HCT116 (cell line): ENCODE measurements around the gene MLXIPL. TPM values are rescaled to one million over a fixed set of nuclear protein-coding genes. Genes with fewer than 3 reads are reported as not detected.

Experiments used
- ATAC-seq: fragments of 200-7000 bp; cut with Tn5 transposase; 2 replicates; pipeline ENCODE4 v1.9.1; 2020; ENCODE audit warnings: mild to moderate bottlenecking, moderate library complexity
- BruUV-seq: library from RNA; stranded (reverse); fragments of 400-500 nt; replicated peaks from 2 replicates; lab custom pipeline; 2021; lab: Mats Ljungman, UMichigan
- CTCF ChIA-PET: fragments of 300-600 bp; sonication (Branson Sonifier 250); formaldehyde crosslinking; loops from one replicate; lab custom pipeline; 2021; ENCODE audit warnings: antibody characterized with exemption; lab: Charles Lee
- POLR2A ChIA-PET: fragments of 300-600, 350-600 bp; sonication (Branson Sonifier 250); formaldehyde crosslinking; loops from one replicate; lab custom pipeline; 2021; ENCODE audit warnings: antibody characterized with exemption; lab: Charles Lee
- RAD21 ChIA-PET, 2 experiments: fragments of 300-600 bp; sonication (Branson Sonifier 250); formaldehyde crosslinking; loops; one replicate each; lab custom pipeline; 2023; ENCODE audit warnings: low total read pairs in 2 of 2; ENCODE audit not compliant: uncharacterized antibody in 2 of 2, unreplicated experiment in 2 of 2, low non-redundant PET in 1 of 2; lab: Charles Lee
- DNase-seq: peaks from one replicate; pipeline ENCODE4 v3.0.0-alpha.2; 2010; ENCODE audit warnings: low read depth, low spot score
- H2AFZ ChIP-seq: fragments of 200-600 bp; shearing (Covaris generic), sonication (generic); 2 replicates; pipeline ENCODE4 v1.6.1; 2017; ENCODE audit warnings: low read depth, mixed run types, mixed read lengths, antibody characterized with exemption, low read length; ENCODE audit not compliant: poor library complexity, severe bottlenecking
- H3K27ac ChIP-seq: 2 replicates; pipeline ENCODE4 v1.5.1; 2012; ENCODE audit warnings: low read depth, low read length
- H3K27me3 ChIP-seq: fragments of 200-600 bp; sonication (generic); 2 replicates; pipeline ENCODE4 v1.6.1; 2016; ENCODE audit warnings: mixed run types, low read length, mixed read lengths; ENCODE audit not compliant: insufficient read depth
- H3K36me3 ChIP-seq, 2 experiments: fragments of 200-500 bp in 1 of 2; fragments of 200-600 bp in 1 of 2; sonication (Bioruptor generic) in 1 of 2; sonication (generic) in 1 of 2; 2 replicates each; pipeline versions ENCODE4 v1.5.1 to v1.6.1; 2014 to 2016; ENCODE audit warnings: low read length in 2 of 2, inconsistent platforms in 1 of 2, mixed read lengths in 1 of 2, mixed run types in 1 of 2; ENCODE audit not compliant: insufficient read depth in 2 of 2, control insufficient read depth in 1 of 2
- H3K4me1 ChIP-seq, 2 experiments: fragments of 200-600 bp in 1 of 2; sonication (generic) in 1 of 2; 2 replicates each; pipeline versions ENCODE4 v1.5.1 to v1.6.1; 2012 to 2017; ENCODE audit warnings: low read length in 2 of 2, inconsistent platforms in 1 of 2, mild to moderate bottlenecking in 1 of 2, mixed read lengths in 1 of 2, mixed run types in 1 of 2, moderate library complexity in 1 of 2; ENCODE audit not compliant: insufficient read depth in 2 of 2, control insufficient read depth in 1 of 2
- H3K4me2 ChIP-seq: fragments of 200-600 bp; sonication (generic); 2 replicates; pipeline ENCODE4 v1.6.1; 2017; ENCODE audit warnings: mixed run types, low read length, mixed read lengths
- H3K4me3 ChIP-seq, 2 experiments: fragments of 200-600 bp in 1 of 2; sonication (generic) in 1 of 2; replicated peaks in 1 of 2; 2 replicates each; pipeline ENCODE4 v1.5.1; 2011 to 2016; ENCODE audit warnings: low read length in 2 of 2, control low read depth in 1 of 2, low read depth in 1 of 2, mild to moderate bottlenecking in 1 of 2, mixed read lengths in 1 of 2, mixed run types in 1 of 2
- H3K79me2 ChIP-seq: fragments of 200-600 bp; sonication (generic); 2 replicates; pipeline ENCODE4 v1.6.1; 2017; ENCODE audit warnings: mild to moderate bottlenecking, mixed run types, low read length, moderate library complexity, mixed read lengths; ENCODE audit not compliant: insufficient read depth
- H3K9ac ChIP-seq: fragments of 200-600 bp; sonication (generic); 2 replicates; pipeline ENCODE4 v1.6.1; 2016; ENCODE audit warnings: low read length, mixed read lengths
- H3K9me2 ChIP-seq: fragments of 200-600 bp; sonication (generic), shearing (Covaris generic); 2 replicates; pipeline ENCODE4 v1.6.1; 2017; ENCODE audit warnings: mixed run types, mild to moderate bottlenecking, moderate library complexity; ENCODE audit not compliant: insufficient read depth
- H3K9me3 ChIP-seq, 2 experiments: fragments of 200-500 bp in 1 of 2; fragments of 200-600 bp in 1 of 2; sonication (Bioruptor generic) in 1 of 2; sonication (generic) in 1 of 2; 2 replicates each; pipeline ENCODE4 v1.6.1; 2014 to 2017; ENCODE audit warnings: low read length in 2 of 2, mixed read lengths in 2 of 2, inconsistent platforms in 1 of 2, low read depth in 1 of 2, mild to moderate bottlenecking in 1 of 2, mixed run types in 1 of 2, moderate library complexity in 1 of 2; ENCODE audit not compliant: control insufficient read depth in 1 of 2, insufficient read depth in 1 of 2
- H4K20me1 ChIP-seq: fragments of 200-600 bp; sonication (generic), shearing (Covaris generic); 2 replicates; pipeline ENCODE4 v1.6.1; 2017; ENCODE audit warnings: mixed run types, mild to moderate bottlenecking, moderate library complexity; ENCODE audit not compliant: insufficient read depth
- ATF3 ChIP-seq: IDR thresholded peaks from 2 replicates; pipeline ENCODE4 v1.6.1; 2012
- CBX3 ChIP-seq: IDR thresholded peaks from 2 replicates; pipeline ENCODE4 v1.6.1; 2012; ENCODE audit warnings: low read depth
- CTCF ChIP-seq, 3 experiments: fragments of 200-600 bp in 1 of 3; sonication (generic) in 1 of 3; IDR thresholded peaks in 2 of 3; conservative IDR thresholded peaks in 1 of 3; 2 replicates each; pipeline ENCODE4 v1.5.1; 2012 to 2017; ENCODE audit warnings: low read depth in 2 of 3, low read length in 2 of 3, antibody characterized with exemption in 1 of 3, borderline replicate concordance in 1 of 3, control low read depth in 1 of 3, mild to moderate bottlenecking in 1 of 3, mixed read lengths in 1 of 3, mixed run types in 1 of 3, moderate library complexity in 1 of 3; ENCODE audit not compliant: insufficient read depth in 1 of 3
- EGR1 ChIP-seq: IDR thresholded peaks from 2 replicates; pipeline ENCODE4 v1.6.1; 2012; ENCODE audit warnings: low read depth
- ELF1 ChIP-seq: IDR thresholded peaks from 2 replicates; pipeline ENCODE4 v1.6.1; 2012; ENCODE audit warnings: low read depth, borderline replicate concordance
- JUND ChIP-seq: IDR thresholded peaks from 2 replicates; pipeline ENCODE4 v1.6.1; 2012
- MAX ChIP-seq: IDR thresholded peaks from 2 replicates; pipeline ENCODE4 v1.6.1; 2012
- POLR2A ChIP-seq: IDR thresholded peaks from 2 replicates; pipeline ENCODE4 v1.7.0; 2011; ENCODE audit warnings: borderline replicate concordance; ENCODE audit not compliant: insufficient read depth, insufficient read length; ENCODE audit errors: extremely low read depth
- POLR2AphosphoS5 ChIP-seq: IDR thresholded peaks from 2 replicates; pipeline ENCODE4 v1.6.1; 2011; ENCODE audit warnings: mild to moderate bottlenecking, low read depth, low read length, moderate library complexity
- RAD21 ChIP-seq: IDR thresholded peaks from 2 replicates; pipeline ENCODE4 v1.6.1; 2012; ENCODE audit warnings: low read depth, mild to moderate bottlenecking
- REST ChIP-seq: IDR thresholded peaks from 2 replicates; pipeline ENCODE4 v1.6.1; 2012; ENCODE audit warnings: low read depth
- SIN3A ChIP-seq: IDR thresholded peaks from 2 replicates; pipeline ENCODE4 v1.6.1; 2012; ENCODE audit warnings: low read depth
- SRF ChIP-seq: IDR thresholded peaks from 2 replicates; pipeline ENCODE4 v1.6.1; 2012; ENCODE audit warnings: low read depth
- YY1 ChIP-seq: IDR thresholded peaks from 2 replicates; pipeline ENCODE4 v1.6.1; 2011; ENCODE audit warnings: low read length, low read depth, moderate library complexity, mild to moderate bottlenecking; ENCODE audit not compliant: insufficient replicate concordance; ENCODE audit errors: extremely low read depth
- intact Hi-C: fragments of 100-400 bp; cut with micrococcal nuclease; formaldehyde crosslinking; loops from 2 replicates; pipeline ENCODE4 v1.10.0; 2022
- total RNA-seq: library from RNA; stranded (reverse); gene quantifications from one replicate; pipeline ENCODE4 v1.2.1, GENCODE V29; 2021; ENCODE audit not compliant: unreplicated experiment

MLXIPL gene
- total RNA-seq, 1 experiment from 2014 or later, result 79.4 TPM

GRCh38 chr7:73613954-73614735, 10.2 kb downstream of the MLXIPL start:
- ChIA-PET CTCF (interaction anchor here (1.1 kb wide), 1 partner anchor 92 kb away, joined by 3 read pairs; no protein-coding TSS in a partner anchor), POLR2A (no interaction called here), RAD21 (no interaction called here)
- DNase-seq, result no peak
- no peak for ATAC-seq
- Histone ChIP-seq H4K20me1 (no peaks in the 10 kb centered on the region), H3K79me2 (peaks cover 3% of the 10 kb centered on the region; the same call in 1 of the 2 replicates), H3K4me1 (peaks cover 19 to 21% of the 10 kb centered on the region in 2 experiments), H3K9me3 (no peaks in the 10 kb centered on the region), H3K4me3 (no peak overlapping the region), H3K4me2 (no peak overlapping the region), H2AFZ (no peak overlapping the region), H3K27ac (no peak overlapping the region), H3K9ac (no peak overlapping the region), H3K36me3 (peaks cover 4 to 10% of the 10 kb centered on the region in 2 experiments; a peak in 3 of 4 replicates), H3K27me3 (no peaks in the 10 kb centered on the region), H3K9me2 (no peaks in the 10 kb centered on the region)
- TF ChIP-seq POLR2AphosphoS5 (no peak), SIN3A (no peak), EGR1 (no peak), RAD21 (no peak), POLR2A (no peak), ELF1 (no peak), REST (no peak), SRF (no peak), MAX (no peak), JUND (no peak), YY1 (no peak), CTCF (IDR thresholded peaks at IDR 0.05 in 2 of 3, conservative IDR thresholded peaks at IDR 0.05 in 1 of 3; ENCODE audit: borderline replicate concordance in 1 of 3, insufficient read depth in 1 of 3, low read depth in 2 of 3, low read length in 2 of 3) (no peak), ATF3 (no peak), CBX3 (no peak)
- TSS peak; percentile 29 for BruUV-seq
- intact Hi-C loops, result no loop called here
